HG02870 (cell line): ENCODE measurements around the gene TBC1D2.

ENCODE experiments used
- ATAC-seq: cut with Tn5 transposase; IDR thresholded peaks from one replicate; pipeline ENCODE4 v1.9.1; 2021; ENCODE audit warnings: mild to moderate bottlenecking, moderate library complexity; ENCODE audit not compliant: unreplicated experiment

The TBC1D2 gene

GRCh38 chr9:98242426-98242825, 13.0 kb downstream of the TBC1D2 start:
- ATAC-seq = no peak

GRCh38 chr9:98241357-98242300, 13.8 kb downstream of the TBC1D2 start:
- no peak for ATAC-seq

- ATAC-seq = no peak
Measured at GRCh38 chr9:98240475-98240874, 15.0 kb downstream of the TBC1D2 start.

- no peak for ATAC-seq
Measured at GRCh38 chr9:98236901-98237487, 18.5 kb downstream of the TBC1D2 start.

GRCh38 chr9:98235126-98235525, 20.3 kb downstream of the TBC1D2 start:
- no peak for ATAC-seq

GRCh38 chr9:98234245-98234825, 21.1 kb downstream of the TBC1D2 start:
- no peak for ATAC-seq

- ATAC-seq = no peak
Measured at GRCh38 chr9:98232926-98233325, 22.5 kb downstream of the TBC1D2 start.

- no peak for ATAC-seq
Measured at GRCh38 chr9:98231770-98232478, 23.5 kb downstream of the TBC1D2 start.

- ATAC-seq = no peak
Measured at GRCh38 chr9:98230789-98231188, 24.7 kb downstream of the TBC1D2 start.

GRCh38 chr9:98230304-98230703, 25.1 kb downstream of the TBC1D2 start:
- no peak for ATAC-seq

GRCh38 chr9:98229620-98230019, 25.8 kb downstream of the TBC1D2 start:
- no peak for ATAC-seq

- no peak for ATAC-seq
Measured at GRCh38 chr9:98229090-98229395, 26.4 kb downstream of the TBC1D2 start.

- no peak for ATAC-seq
Measured at GRCh38 chr9:98228392-98229089, 26.9 kb downstream of the TBC1D2 start.

GRCh38 chr9:98227883-98228282, 27.6 kb downstream of the TBC1D2 start:
- ATAC-seq = no peak

GRCh38 chr9:98226957-98227356, 28.5 kb downstream of the TBC1D2 start:
- no peak for ATAC-seq

- ATAC-seq = no peak
Measured at GRCh38 chr9:98226516-98226915, 28.9 kb downstream of the TBC1D2 start.

- no peak for ATAC-seq
Measured at GRCh38 chr9:98225015-98225442, 30.4 kb downstream of the TBC1D2 start.

- no peak for ATAC-seq
Measured at GRCh38 chr9:98222885-98223691, 32.4 kb downstream of the TBC1D2 start.

- ATAC-seq = no peak
Measured at GRCh38 chr9:98220911-98221310, 34.5 kb downstream of the TBC1D2 start.

- no peak for ATAC-seq
Measured at GRCh38 chr9:98219794-98220370, 35.6 kb downstream of the TBC1D2 start.
